HCT116 (cell line): ENCODE results near the gene KLRD1.

Experiments
- EZH2 ChIP-seq: fragments of 200-600 bp; sonication (generic); IDR thresholded peaks from 2 replicates; pipeline ENCODE4 v1.6.1; 2017; ENCODE audit warnings: antibody characterized with exemption, mixed run types
- EZH2phosphoT487 ChIP-seq: fragments of 200-600 bp; IDR thresholded peaks from 2 replicates; pipeline ENCODE4 v1.6.1; 2018; ENCODE audit warnings: antibody characterized with exemption, borderline replicate concordance
- JUND ChIP-seq: IDR thresholded peaks from 2 replicates; pipeline ENCODE4 v1.6.1; 2012
- SIN3A ChIP-seq: IDR thresholded peaks from 2 replicates; pipeline ENCODE4 v1.6.1; 2012; ENCODE audit warnings: low read depth

DNA sequence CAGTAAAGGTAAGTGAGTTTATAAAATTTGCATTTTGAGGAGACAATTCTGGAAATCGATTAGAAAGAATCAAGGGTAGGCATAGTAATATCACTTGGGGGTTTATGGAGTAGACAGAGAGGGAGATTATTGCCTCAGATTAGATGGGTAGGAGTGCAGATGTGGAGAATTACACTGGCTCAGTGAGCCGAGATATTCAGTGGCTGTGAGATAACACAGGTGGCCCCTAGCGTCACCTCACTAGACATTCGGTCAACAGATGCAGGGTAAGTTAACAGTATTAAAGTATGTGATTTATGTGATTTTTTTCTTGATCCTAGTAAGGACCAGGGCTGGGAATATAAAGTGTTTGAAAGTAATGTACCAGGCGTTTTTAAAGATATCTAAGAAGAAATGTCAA lies 39.6 kb upstream of the KLRD1 start:
- TF ChIP-seq SIN3A (no peak), EZH2phosphoT487 (no peak), EZH2 (no peak), JUND (no peak)
